ENCODE data around the gene NDUFA13.
A peak's percentile ranks its signal among the peaks of the same experiment; 100 is the strongest.

NDUFA13 gene

DNA sequence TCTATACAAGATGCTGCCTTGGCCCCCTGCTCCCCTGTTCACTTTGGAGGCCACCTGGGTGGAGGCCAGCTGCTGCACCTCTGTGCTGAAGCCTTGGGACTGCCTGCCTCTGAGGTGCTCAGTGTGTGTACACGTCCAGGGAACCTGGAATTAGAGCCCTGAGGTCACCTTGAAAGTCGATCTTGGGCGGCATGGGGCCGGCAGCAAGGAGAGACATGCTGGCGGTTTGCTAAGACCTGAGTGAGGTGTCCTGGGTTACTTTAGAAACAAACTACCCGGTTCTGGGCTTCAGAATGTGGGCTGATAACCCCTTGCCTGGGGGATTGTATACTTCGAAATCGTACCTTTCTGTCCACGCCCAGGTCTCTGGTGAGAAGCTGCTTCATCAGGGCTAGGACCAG, 26.2 kb upstream of the NDUFA13 start:
- DNase-seq = no peak

DNA sequence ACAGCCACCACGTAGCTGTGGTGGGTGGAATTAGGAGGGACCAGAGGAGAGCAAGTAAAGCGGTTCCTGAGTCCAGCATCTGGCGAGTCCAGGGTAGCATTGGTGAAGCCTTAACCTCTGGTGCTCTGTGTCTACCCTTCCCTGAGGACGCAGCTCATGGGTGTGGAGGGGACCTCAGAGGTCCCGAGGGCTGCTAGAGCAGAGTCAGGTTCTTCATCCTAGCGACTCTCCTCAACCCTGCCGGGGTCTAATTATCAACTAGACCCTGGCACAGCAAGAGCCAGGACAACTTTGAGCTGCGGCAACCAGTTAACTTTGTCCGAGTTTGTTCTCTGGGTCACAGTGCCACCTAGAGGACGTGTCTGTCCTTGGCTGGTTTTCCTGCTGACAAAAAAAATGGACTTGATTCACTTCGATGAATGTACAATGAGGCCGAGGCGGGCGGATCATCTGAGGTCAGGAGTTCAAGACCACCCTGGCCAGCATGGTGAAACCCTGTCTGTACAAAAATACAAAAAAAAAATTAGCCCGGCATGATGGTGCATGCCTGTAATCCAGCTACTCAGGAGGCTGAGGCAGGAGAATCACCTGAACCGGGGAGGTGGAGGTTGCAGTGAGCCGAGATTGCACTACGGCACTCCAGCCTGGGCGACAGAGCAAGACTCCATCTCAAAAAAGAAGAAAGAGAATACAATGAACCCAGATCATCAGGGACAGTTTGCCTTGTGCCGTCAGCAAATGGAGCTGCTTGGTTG, 25.6 kb upstream of the NDUFA13 start:
- DNase-seq = peak; percentile 32 to 68 (median 54)

DNA sequence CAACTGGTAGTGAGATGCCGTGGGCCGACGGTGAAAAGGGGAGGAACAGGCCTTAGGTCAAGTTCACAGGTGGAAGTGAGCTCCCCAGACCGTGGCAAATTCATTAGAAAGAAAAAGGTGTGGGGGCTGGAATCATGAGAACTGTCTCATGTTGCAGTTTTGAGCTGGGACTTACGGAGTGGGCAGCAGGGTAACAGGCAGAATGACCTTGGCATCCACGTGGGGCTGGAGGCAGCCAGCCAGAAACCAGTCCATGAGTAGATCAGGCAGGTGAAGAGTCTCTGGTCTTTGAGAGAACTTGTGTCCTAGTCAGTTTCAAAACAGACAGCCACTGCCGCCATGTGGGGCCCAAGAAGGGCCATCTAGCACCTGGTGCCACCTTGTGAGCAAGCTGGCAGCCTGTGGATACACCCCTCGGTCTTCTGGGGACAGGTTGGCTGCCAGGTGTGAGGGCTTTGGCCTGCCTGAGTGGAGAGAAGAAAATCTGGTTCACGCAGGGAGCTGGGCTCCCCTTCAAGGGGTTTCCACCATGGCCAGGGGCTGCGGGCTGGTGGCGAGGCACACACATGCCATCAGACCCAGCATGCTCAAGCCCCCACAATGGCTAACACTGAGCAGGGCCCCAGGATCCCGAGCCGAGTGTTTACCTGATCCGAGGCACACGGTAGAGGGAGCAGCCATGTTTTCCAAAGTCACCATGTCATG, 24.6 kb upstream of the NDUFA13 start:
- DNase-seq = no peak

DNA sequence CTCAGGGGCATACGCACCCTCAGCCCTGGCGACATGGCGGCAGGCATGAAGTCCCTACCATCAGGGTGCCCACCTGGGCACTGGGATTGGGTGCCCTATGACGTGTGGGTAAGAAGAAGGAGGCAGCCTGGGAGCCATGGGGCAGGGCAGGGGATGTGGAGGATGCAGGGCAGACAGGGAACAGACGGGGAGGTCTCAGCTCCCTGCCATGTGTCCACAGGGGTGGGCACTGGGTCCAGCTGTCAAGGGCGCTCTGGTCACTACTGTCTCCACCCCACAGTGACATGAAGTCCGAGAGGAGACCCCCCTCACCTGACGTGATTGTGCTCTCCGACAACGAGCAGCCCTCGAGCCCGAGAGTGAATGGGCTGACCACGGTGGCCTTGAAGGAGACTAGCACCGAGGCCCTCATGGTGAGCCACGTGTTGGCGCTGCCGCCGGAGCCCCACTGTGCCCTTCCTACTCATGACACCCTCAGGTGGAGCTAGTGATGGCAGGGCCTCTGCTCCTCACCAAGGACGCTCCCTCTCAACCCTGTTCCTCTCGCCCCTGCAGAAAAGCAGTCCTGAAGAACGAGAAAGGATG, 23.9 kb upstream of the NDUFA13 start:
- DNase-seq = no peak

DNA sequence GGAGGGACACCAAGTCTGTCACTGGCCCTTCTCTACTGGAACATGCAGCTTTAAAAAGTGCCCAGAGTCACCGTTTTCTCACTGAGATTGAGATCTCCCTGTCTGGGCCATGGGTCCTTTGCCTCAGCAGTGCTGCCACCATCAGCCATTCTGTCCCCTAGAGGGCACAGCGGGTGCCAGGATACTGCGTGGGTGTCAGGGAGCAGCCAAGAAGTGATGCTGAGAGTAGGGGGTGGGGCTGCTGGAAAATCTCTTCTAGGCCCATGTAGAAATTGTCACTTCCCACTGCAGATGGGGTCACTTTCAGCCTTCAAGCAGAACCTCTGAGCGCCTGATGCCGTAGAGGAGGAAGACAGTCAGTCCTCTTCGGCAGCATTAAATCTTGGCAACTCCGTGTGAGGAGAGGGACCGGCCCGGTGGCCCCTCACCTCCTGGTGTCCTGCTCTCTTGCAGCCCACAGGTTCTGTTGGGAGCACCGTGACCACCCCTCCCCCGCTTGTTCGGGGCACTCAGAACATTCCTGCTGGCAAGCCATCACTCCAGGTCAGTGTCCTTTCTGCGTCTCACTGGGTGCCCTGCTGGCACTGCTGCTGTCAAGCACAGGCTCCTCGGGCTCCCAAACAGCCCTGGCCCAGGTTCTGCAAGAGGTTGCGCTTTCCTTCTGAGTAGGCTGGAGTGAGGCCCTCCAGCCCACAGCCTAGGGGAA, 22.0 kb upstream of the NDUFA13 start:
- DNase-seq = no peak

DNA sequence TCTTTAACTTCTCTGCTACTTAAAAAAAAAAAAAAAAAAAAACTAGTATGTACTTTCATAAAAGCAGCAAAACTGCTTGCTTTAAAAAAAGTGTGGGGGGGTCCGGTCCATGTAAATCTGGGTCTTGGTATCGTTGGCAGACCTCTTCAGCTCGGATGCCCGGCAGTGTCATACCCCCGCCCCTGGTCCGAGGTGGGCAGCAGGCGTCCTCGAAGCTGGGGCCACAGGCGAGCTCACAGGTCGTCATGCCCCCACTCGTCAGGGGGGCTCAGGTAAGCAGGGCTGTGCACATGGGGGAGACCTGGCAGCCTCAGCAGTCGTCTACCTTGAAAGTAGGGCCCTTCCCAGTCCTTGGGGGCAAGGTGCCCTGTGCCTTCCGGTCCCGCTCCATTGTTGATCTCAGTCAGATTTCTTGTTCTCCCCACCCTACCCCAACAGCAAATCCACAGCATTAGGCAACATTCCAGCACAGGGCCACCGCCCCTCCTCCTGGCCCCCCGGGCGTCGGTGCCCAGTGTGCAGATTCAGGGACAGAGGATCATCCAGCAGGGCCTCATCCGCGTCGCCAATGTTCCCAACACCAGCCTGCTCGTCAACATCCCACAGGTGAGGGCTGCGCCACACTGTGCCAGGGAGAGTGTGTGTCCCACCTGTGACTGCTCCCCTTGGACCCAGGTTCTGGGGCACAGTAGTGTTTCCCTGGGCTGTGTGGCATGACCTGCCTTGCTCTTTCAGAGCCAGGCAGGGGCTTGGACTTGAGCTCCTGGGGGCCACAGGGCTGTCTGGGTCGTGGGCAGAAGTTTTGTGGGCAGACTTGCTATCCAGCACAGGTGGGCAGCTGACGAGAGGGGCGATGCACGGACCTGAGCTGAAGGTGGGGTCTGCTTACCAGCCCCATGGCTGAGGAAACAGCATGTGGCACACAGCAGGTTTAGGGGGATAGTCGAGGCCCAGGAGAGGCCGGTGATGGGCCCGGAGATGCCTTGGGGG, 20.1 kb upstream of the NDUFA13 start:
- DNase-seq = no peak

DNA sequence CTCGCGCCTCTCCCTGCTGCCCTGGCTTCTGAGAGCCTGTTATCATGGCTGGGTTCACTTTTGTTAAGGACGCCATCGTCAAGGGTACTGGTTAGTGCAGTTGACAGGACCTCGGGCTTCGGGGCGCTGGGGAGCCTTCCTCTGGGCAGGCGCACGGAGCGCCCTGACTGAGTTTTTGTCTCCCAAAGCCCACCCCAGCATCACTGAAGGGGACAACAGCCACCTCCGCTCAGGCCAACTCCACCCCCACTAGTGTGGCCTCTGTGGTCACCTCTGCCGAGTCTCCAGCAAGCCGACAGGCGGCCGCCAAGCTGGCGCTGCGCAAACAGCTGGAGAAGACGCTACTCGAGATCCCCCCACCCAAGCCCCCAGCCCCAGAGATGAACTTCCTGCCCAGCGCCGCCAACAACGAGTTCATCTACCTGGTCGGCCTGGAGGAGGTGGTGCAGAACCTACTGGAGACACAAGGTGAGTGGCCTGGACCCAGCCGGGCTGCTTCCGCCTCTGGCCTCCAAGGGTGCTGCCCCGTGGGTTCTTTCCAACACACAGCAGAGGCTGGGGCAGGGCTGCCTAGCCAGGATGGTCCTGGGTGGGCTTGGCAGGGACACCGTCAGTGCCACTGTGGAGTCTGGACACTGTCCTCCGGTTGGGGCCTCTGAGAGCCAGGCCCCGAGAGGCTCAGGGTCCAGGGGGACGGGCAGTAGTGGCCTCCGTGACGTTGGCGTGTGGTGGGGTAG, 17.6 kb upstream of the NDUFA13 start:
- no peak for DNase-seq

DNA sequence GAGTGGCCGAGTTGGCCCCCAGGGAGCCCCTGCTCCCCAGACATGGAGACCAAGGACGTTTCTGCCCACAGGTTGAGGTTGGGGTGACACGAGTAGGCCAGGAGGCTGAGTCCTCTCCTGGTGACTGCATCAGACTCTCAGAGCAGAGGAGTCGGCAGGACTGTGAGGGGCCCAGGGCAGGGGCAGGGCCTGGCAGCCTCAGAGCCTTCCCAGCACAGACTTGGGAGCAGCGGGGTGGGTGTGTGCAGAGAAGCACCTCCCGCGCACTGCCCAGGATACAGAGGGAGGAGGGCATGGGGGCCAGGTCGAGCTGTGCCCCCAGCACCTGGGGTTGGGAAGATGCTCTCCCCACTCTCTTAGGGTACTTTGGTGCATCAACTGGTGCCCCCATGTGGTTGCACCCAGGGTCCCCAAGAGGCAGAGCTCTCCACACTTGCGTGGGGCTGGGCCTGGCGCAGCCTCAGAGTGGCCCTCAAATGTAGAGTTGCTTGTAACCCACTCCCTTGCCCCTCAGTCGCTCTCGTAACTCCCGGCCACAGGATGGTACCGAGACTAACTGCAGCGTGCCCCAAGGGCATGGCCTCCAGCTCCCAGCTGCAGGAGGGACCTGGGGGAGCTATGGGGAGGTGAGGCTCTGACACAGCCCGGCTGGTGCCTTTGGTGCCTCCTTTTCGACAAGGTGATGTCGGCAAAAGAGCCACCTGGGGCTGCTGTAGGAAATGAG, 16.6 kb upstream of the NDUFA13 start:
- DNase-seq = no peak

DNA sequence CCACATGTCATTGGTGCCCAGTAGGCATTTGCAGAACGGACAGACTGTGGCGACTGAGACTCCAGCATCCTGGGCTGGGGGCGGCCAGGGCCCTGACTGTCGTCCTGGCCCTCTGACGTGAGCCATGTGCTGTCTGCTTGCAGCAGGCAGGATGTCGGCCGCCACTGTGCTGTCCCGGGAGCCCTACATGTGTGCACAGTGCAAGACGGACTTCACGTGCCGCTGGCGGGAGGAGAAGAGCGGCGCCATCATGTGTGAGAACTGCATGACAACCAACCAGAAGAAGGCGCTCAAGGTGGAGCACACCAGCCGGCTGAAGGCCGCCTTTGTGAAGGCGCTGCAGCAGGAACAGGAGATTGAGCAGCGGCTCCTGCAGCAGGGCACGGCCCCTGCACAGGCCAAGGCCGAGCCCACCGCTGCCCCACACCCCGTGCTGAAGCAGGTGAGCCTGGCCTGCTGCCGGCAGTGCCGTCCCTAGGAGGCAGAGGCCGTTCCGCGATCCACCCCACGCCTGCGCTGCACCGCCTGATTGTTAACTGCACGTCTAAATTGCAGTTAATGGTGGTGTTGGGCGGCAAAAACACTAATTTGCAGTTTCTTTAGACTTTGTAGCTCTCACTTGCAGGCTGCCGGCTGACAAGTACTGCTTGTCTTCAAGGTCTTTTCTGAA, 14.9 kb upstream of the NDUFA13 start:
- DNase-seq = no peak

DNA sequence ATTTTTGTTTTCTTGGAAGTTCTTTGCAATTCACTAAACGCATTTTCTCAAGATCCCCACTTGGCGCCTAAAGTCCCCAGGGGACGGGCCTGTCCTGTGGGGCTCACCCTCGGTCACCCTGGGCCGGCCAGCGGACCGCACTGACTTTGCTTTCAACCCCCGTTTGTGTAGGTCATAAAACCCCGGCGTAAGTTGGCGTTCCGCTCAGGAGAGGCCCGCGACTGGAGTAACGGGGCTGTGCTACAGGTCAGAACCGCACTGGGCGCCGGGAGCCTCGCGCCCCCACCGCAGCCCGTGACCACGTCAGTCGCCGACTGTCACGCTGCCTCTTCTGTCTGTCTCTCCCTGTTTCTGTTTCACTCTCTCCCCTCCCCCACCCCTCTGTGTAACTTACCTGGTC, 14.2 kb upstream of the NDUFA13 start:
- DNase-seq = no peak

DNA sequence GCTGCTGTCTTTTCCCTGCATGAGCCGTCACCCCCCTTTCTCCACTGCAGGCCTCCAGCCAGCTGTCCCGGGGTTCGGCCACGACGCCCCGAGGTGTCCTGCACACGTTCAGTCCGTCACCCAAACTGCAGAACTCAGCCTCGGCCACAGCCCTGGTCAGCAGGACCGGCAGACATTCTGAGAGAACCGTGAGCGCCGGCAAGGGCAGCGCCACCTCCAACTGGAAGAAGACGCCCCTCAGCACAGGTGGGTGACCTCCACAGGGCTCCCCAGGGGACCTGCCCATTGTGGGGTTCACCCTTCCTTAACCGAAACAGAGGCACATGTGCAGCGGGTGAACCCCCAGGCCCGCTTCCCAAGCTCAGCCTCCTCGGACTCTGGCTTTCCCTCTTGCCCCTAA, 13.7 kb upstream of the NDUFA13 start:
- no peak for DNase-seq

DNA sequence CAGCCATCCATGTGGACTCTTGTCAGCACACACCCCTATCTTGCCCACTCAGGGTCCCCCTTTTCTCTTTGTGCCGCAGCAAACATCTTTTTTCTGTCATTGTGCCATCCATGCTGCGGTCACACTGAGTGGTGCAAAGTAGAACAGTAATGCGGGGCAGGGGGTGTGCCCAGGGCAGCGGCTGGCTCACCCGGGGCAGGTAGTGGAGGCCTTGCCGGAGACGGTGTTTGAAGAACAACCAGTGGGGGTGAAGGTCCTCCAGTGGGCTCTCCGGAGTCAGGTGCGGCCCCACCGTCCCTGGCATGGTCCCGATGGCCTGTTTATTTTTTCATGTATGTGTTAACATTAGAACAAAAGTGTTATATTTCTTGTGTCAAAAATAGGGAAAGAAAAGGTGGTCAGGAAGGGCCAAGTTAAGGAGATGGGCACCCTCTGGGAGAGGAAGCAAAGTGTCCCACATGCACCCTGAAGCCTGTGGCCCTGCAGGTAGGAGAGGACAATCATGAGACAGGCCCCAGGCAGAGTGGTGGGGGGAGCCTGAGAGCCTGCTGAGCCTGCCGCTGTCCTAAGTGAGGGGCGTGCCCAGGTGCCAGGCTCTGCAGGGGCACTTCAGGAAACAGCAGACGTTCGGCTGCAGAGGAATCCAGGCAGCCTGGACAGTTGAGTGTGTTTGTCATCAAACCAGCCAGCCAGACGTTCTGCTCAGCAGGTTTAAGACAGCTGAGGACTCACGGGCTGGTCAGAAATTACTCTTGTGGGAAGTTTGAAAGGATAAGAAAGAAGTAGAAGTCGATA, 13.0 kb upstream of the NDUFA13 start:
- no peak for DNase-seq

DNA sequence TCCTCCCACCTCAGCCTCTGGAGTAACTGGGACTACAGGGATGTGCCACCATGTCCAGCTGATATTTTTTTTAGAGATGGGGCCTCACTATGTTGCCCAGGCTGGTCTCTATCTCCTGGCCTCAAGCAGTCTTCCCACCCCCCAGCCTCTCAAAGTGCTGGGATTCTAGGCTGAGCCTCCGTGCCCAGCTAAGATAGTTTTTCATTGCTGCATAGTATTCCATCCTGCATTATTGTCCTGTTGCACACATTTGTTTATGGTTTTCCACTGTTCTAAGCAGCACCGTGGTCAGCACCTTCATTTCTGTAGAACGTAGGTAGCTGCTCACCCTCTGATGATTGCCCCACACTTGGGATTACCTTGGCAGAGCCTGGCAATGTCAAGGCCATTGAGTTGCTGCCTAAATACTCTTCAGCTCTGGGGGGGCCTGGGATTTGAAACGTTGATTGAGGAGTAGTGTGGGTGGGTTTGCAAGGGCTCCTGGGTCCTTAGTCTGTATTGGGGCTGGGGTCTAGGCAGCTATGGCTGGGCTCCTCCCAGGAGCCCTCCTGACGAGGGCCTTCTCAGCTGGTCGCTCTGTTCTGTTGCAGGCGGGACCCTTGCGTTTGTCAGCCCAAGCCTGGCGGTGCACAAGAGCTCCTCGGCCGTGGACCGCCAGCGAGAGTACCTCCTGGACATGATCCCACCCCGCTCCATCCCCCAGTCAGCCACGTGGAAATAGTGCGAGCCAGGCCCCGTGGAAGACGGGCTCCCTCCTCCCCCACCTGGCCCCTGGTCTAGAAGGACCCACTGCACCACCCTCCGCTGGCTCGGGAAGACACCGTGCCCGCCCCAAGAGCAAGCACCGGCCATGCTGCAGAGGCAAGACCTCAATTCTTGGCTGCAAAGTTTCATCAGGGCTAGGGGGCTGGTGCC, 11.0 kb upstream of the NDUFA13 start:
- DNase-seq = no peak

DNA sequence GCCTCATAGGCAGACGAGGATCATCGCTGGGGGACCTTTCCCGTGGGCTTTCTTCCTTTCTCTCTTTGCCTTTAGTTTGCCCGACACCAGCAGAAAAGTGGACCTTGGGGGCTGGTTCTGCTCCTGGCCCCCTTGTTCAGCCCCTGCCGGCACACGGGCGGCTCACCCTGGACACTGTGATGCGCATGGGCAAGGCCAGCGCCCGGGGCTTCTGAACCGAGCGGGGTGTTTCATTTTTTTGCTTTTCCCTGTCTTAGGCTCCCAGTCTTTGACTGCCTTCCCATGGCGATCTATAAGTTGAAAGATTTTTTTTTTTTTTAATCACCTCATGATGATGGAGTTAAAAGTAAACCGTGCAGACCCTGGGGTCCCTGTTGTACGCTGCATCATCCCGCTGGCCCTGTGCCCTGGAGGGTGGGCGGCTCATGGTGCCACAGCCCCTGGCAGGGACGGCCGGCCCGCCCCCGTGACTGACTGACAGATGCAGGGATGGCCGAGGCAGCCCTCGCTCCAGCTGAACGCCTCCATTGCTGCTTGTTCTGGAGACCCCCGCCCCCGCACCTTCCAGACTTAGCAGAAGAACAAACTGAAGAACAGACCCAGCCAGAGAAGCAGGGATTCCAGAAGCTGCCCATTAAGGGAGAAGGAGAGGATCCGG, 10.2 kb upstream of the NDUFA13 start:
- no peak for DNase-seq

DNA sequence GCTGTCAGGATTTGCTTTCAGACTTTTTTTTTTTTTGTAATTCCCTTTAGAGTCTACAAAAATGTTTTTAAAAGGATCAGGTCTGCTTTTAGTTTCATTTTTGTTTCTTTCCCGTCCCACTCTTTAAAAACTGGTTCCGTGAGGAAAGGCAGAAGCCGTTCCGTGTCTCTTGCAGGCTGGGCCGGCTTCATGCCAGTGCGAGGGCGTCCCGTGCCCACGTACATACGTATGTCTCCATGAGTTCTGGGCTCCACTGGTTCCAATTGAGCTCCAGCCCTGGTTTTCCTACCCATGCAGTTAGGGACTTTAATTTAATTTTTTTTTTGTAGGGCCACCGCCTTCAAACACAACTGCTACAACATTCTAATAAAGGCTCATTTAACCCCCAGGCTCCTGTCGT, 9.4 kb upstream of the NDUFA13 start:
- DNase-seq = no peak

DNA sequence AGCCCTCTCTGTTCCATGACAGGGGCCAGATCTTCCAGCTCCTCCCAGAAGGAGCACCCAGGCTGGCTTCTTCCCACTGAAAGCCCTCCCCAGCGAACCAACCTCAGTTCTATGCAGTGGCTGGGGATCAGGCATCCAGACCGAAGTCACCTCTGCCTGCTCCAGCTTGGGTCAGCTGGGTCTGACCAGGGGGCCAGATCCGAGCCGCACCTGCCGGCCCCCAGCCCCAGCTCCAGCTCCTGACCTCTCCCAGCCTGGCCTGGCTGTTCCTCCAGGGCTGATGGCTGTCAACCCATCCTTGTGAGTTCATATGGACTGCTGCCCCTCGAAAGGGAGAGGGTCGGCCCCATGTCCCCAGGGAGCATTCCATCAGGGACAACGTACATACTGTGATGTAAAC, 8.7 kb upstream of the NDUFA13 start:
- no peak for DNase-seq

DNA sequence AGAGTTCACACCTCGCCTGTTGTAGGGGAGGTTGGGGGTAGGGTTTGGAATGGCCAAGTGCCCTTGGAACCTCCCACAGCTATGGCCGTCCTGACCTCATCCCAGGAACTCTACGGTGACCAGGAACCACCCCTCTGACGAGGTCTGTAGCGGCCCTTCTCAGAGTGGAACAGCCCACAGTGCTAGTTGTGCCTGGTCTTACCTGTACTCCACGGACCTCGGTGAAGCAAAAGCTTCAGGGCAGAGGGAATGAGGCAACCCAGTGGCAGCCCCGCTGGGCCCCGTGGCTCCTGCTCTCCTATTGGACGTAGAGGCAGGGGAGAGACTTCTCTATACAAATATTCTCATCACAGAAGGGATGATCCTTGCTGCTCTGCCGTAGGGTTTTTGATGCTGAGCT, 7.8 kb upstream of the NDUFA13 start:
- no peak for DNase-seq

DNA sequence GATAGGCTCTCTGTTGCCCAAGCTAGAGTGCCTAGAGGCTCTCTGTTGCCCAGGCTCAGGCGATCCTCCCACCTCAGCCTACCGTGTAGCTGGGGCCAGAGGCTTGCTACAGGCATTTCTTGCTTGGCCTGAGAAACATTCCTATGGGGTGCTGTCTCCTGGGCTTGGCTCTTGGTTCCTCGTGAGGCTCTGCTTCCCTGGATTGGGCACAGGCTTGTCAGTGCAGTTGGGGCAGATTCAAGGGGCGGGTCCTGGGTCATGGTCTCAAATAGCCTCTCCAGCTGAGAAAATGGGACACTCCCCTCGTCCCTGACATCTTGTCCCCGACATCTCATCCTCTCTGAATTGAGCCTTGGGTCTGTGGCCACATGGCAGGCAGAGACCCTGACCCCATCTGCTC, 5.6 kb upstream of the NDUFA13 start:
- no peak for DNase-seq

Measured in activated naive CD4-positive, alpha-beta T cell (primary cell).